Measurements from ENCODE around the gene CXCL12. TPM values are rescaled to one million over a fixed set of nuclear protein-coding genes. Genes with fewer than 3 reads are reported as not detected.
A peak's percentile ranks its signal among the peaks of the same experiment; 100 is the strongest.

CXCL12 gene
- total RNA-seq, 5 donors from 2014 or later (not counting 1 experiment from before 2014, with no cell fraction given), result 0.53 to 0.63 (median 0.58) TPM; not detected in 2

GRCh38 chr10:44344727-44345126 is 40.2 kb downstream of the CXCL12 start:
- Mint-ChIP-seq H3K4me3 (no peak overlapping the region), H3K36me3 (no peaks in the 10 kb centered on the region), H3K4me1 (no peaks in the 10 kb centered on the region), H3K27ac (no peak overlapping the region), H3K27me3 (peaks cover 6 to 12% of the 10 kb centered on the region in 2 donors), H3K9me3 (no peaks in the 10 kb centered on the region)
- Histone ChIP-seq H3K27ac (ENCODE audit: low read length) (no peak overlapping the region), H3K9me3 (no peaks in the 10 kb centered on the region), H3K27me3 (replicated peaks in 1 of 2; ENCODE audit: control insufficient read depth in 2 of 2, extremely low read depth in 1 of 2, insufficient read depth in 2 of 2, low read length in 1 of 2) (peaks cover 0 to 22% of the 10 kb centered on the region in 2 experiments), H3K36me3 (ENCODE audit: control insufficient read depth in 2 of 2, extremely low read depth in 1 of 2, insufficient read depth in 1 of 2, low read length in 1 of 2) (no peaks in the 10 kb centered on the region), H3K4me3 (ENCODE audit: control insufficient read depth in 1 of 2, extremely low read depth in 1 of 2, low read length in 1 of 2) (no peak overlapping the region), H3K4me1 (ENCODE audit: control insufficient read depth in 1 of 2, extremely low read depth in 1 of 2, insufficient read depth in 2 of 2, low read length in 2 of 2) (no peaks in the 10 kb centered on the region)
- POLR2A ChIA-PET, result no interaction called here
- DNase-seq, result no peak
- CTCF ChIA-PET, result no interaction called here
- WGBS (ENCODE audit: insufficient coverage), result 67% methylated on average over 2 of the region's 6 CpGs
- ATAC-seq (replicated peaks in 1 of 4), result no peak

- DNase-seq, result no peak
- Mint-ChIP-seq H3K4me3 (no peak overlapping the region), H3K9me3 (no peaks in the 10 kb centered on the region), H3K27ac (no peak overlapping the region), H3K27me3 (peaks cover 6 to 12% of the 10 kb centered on the region in 2 donors), H3K4me1 (no peaks in the 10 kb centered on the region), H3K36me3 (no peaks in the 10 kb centered on the region)
- ATAC-seq (replicated peaks in 1 of 4), result no peak
- Histone ChIP-seq H3K4me1 (ENCODE audit: control insufficient read depth in 1 of 2, extremely low read depth in 1 of 2, insufficient read depth in 2 of 2, low read length in 2 of 2) (no peaks in the 10 kb centered on the region), H3K27me3 (replicated peaks in 1 of 2; ENCODE audit: control insufficient read depth in 2 of 2, extremely low read depth in 1 of 2, insufficient read depth in 2 of 2, low read length in 1 of 2) (peaks cover 0 to 22% of the 10 kb centered on the region in 2 experiments), H3K9me3 (no peaks in the 10 kb centered on the region), H3K36me3 (ENCODE audit: control insufficient read depth in 2 of 2, extremely low read depth in 1 of 2, insufficient read depth in 1 of 2, low read length in 1 of 2) (no peaks in the 10 kb centered on the region), H3K4me3 (ENCODE audit: control insufficient read depth in 1 of 2, extremely low read depth in 1 of 2, low read length in 1 of 2) (no peak overlapping the region), H3K27ac (ENCODE audit: low read length) (no peak overlapping the region)
- 55% methylated on average over 2 of the region's 3 CpGs for WGBS (ENCODE audit: insufficient coverage)
- ChIA-PET POLR2A (no interaction called here), CTCF (no interaction called here)
These were observed 41.1 kb downstream of the CXCL12 start for GRCh38 chr10:44343843-44344242.

- Mint-ChIP-seq H3K27me3 (peaks cover 6 to 12% of the 10 kb centered on the region in 2 donors), H3K9me3 (no peaks in the 10 kb centered on the region), H3K4me3 (no peak overlapping the region), H3K36me3 (no peaks in the 10 kb centered on the region), H3K27ac (no peak overlapping the region), H3K4me1 (no peaks in the 10 kb centered on the region)
- Histone ChIP-seq H3K4me1 (ENCODE audit: control insufficient read depth in 1 of 2, extremely low read depth in 1 of 2, insufficient read depth in 2 of 2, low read length in 2 of 2) (no peaks in the 10 kb centered on the region), H3K27me3 (replicated peaks in 1 of 2; ENCODE audit: control insufficient read depth in 2 of 2, extremely low read depth in 1 of 2, insufficient read depth in 2 of 2, low read length in 1 of 2) (peaks cover 0 to 18% of the 10 kb centered on the region in 2 experiments), H3K36me3 (ENCODE audit: control insufficient read depth in 2 of 2, extremely low read depth in 1 of 2, insufficient read depth in 1 of 2, low read length in 1 of 2) (no peaks in the 10 kb centered on the region), H3K9me3 (no peaks in the 10 kb centered on the region), H3K4me3 (ENCODE audit: control insufficient read depth in 1 of 2, extremely low read depth in 1 of 2, low read length in 1 of 2) (no peak overlapping the region), H3K27ac (ENCODE audit: low read length) (no peak overlapping the region)
- WGBS (ENCODE audit: insufficient coverage), result 83% methylated on average over 2 of the region's 3 CpGs
- DNase-seq, result no peak
- CTCF ChIA-PET, result no interaction called here
- POLR2A ChIA-PET, result no interaction called here
- no peak for ATAC-seq (replicated peaks in 1 of 4)
These were observed 43.0 kb downstream of the CXCL12 start for GRCh38 chr10:44341886-44342285.

- ATAC-seq (replicated peaks in 1 of 4) (peak in 1 of 4 experiments; percentile 17), DNase-seq (no peak)
- Histone ChIP-seq H3K36me3 (ENCODE audit: control insufficient read depth in 2 of 2, extremely low read depth in 1 of 2, insufficient read depth in 1 of 2, low read length in 1 of 2) (no peaks in the 10 kb centered on the region), H3K27ac (ENCODE audit: low read length) (no peak overlapping the region), H3K4me1 (ENCODE audit: control insufficient read depth in 1 of 2, extremely low read depth in 1 of 2, insufficient read depth in 2 of 2, low read length in 2 of 2) (no peaks in the 10 kb centered on the region), H3K9me3 (no peaks in the 10 kb centered on the region), H3K27me3 (replicated peaks in 1 of 2; ENCODE audit: control insufficient read depth in 2 of 2, extremely low read depth in 1 of 2, insufficient read depth in 2 of 2, low read length in 1 of 2) (peaks cover 0 to 18% of the 10 kb centered on the region in 2 experiments), H3K4me3 (ENCODE audit: control insufficient read depth in 1 of 2, extremely low read depth in 1 of 2, low read length in 1 of 2) (no peak overlapping the region)
- H3K27me3 Mint-ChIP-seq, result peaks cover 6 to 12% of the 10 kb centered on the region in 2 donors
- H3K4me1 Mint-ChIP-seq, result no peaks in the 10 kb centered on the region
- POLR2A ChIA-PET, result no interaction called here
- H3K36me3 Mint-ChIP-seq, result no peaks in the 10 kb centered on the region
- no peaks in the 10 kb centered on the region for H3K9me3 Mint-ChIP-seq
- H3K4me3 Mint-ChIP-seq, result no peak overlapping the region
- WGBS (ENCODE audit: insufficient coverage), result no CpG with 5 or more reads among the region's 3 CpGs
- CTCF ChIA-PET, result no interaction called here
- H3K27ac Mint-ChIP-seq, result no peak overlapping the region
These were observed 44.3 kb downstream of the CXCL12 start for GRCh38 chr10:44340557-44340956.

GRCh38 chr10:44339218-44339617 is 45.7 kb downstream of the CXCL12 start:
- Histone ChIP-seq H3K27me3 (replicated peaks in 1 of 2; ENCODE audit: control insufficient read depth in 2 of 2, extremely low read depth in 1 of 2, insufficient read depth in 2 of 2, low read length in 1 of 2) (peaks cover 0 to 18% of the 10 kb centered on the region in 2 experiments), H3K9me3 (no peaks in the 10 kb centered on the region), H3K36me3 (ENCODE audit: control insufficient read depth in 2 of 2, extremely low read depth in 1 of 2, insufficient read depth in 1 of 2, low read length in 1 of 2) (no peaks in the 10 kb centered on the region), H3K4me1 (ENCODE audit: control insufficient read depth in 1 of 2, extremely low read depth in 1 of 2, insufficient read depth in 2 of 2, low read length in 2 of 2) (no peaks in the 10 kb centered on the region), H3K4me3 (ENCODE audit: control insufficient read depth in 1 of 2, extremely low read depth in 1 of 2, low read length in 1 of 2) (no peak overlapping the region), H3K27ac (ENCODE audit: low read length) (no peak overlapping the region)
- no peaks in the 10 kb centered on the region for H3K4me1 Mint-ChIP-seq
- no peak overlapping the region for H3K27ac Mint-ChIP-seq
- POLR2A ChIA-PET, result no interaction called here
- H3K9me3 Mint-ChIP-seq, result no peaks in the 10 kb centered on the region
- no peaks in the 10 kb centered on the region for H3K36me3 Mint-ChIP-seq
- ATAC-seq (replicated peaks in 1 of 4), result no peak
- H3K4me3 Mint-ChIP-seq, result no peak overlapping the region
- WGBS (ENCODE audit: insufficient coverage), result 80% methylated on average over 2 of the region's 3 CpGs
- H3K27me3 Mint-ChIP-seq, result peaks cover 4 to 10% of the 10 kb centered on the region in 2 donors
- DNase-seq, result no peak
- CTCF ChIA-PET, result no interaction called here

- Mint-ChIP-seq H3K4me1 (no peaks in the 10 kb centered on the region), H3K4me3 (no peak overlapping the region)
These were observed 47.8 kb downstream of the CXCL12 start for GRCh38 chr10:44337081-44337480.

More at GRCh38 chr10:44337081-44337480, 47.8 kb downstream of the CXCL12 start:
- no peaks in the 10 kb centered on the region for H3K36me3 Mint-ChIP-seq
- no peak overlapping the region for H3K27ac ChIP-seq (ENCODE audit: low read length)
- no peaks in the 10 kb centered on the region for H3K9me3 ChIP-seq
- no peak overlapping the region for H3K27ac Mint-ChIP-seq
- no peaks in the 10 kb centered on the region for H3K9me3 Mint-ChIP-seq
- POLR2A ChIA-PET, result no interaction called here
- H3K4me1 ChIP-seq (ENCODE audit: control insufficient read depth in 1 of 2, extremely low read depth in 1 of 2, insufficient read depth in 2 of 2, low read length in 2 of 2), result no peaks in the 10 kb centered on the region
- no peak overlapping the region for H3K4me3 ChIP-seq (ENCODE audit: control insufficient read depth in 1 of 2, extremely low read depth in 1 of 2, low read length in 1 of 2)
- H3K27me3 Mint-ChIP-seq, result peaks cover 0 to 11% of the 10 kb centered on the region in 2 donors
- WGBS (ENCODE audit: insufficient coverage), result 97% methylated on average over 4 of the region's 4 CpGs
- H3K36me3 ChIP-seq (ENCODE audit: control insufficient read depth in 2 of 2, extremely low read depth in 1 of 2, insufficient read depth in 1 of 2, low read length in 1 of 2), result no peaks in the 10 kb centered on the region
- DNase-seq, result no peak
- ATAC-seq (replicated peaks in 1 of 4), result no peak
- peaks cover 2 to 19% of the 10 kb centered on the region in 2 experiments for H3K27me3 ChIP-seq (replicated peaks in 1 of 2; ENCODE audit: control insufficient read depth in 2 of 2, extremely low read depth in 1 of 2, insufficient read depth in 2 of 2, low read length in 1 of 2)
- CTCF ChIA-PET, result no interaction called here
